GM23248 (cell line): Measurements from ENCODE around the gene RUNX1.

ENCODE experiments used
- EZH2 ChIP-seq: fragments of 200-600 bp; sonication (generic); IDR thresholded peaks from 2 replicates; pipeline ENCODE4 v1.6.1; 2018; ENCODE audit warnings: antibody characterized with exemption, mild to moderate bottlenecking; ENCODE audit not compliant: insufficient read depth, poor library complexity, severe bottlenecking
- EZH2phosphoT487 ChIP-seq: fragments of 200-600 bp; sonication (generic); IDR thresholded peaks from 2 replicates; pipeline ENCODE4 v1.6.1; 2018; ENCODE audit warnings: antibody characterized with exemption, moderate library complexity, mild to moderate bottlenecking, low read depth; ENCODE audit not compliant: insufficient read depth

DNA sequence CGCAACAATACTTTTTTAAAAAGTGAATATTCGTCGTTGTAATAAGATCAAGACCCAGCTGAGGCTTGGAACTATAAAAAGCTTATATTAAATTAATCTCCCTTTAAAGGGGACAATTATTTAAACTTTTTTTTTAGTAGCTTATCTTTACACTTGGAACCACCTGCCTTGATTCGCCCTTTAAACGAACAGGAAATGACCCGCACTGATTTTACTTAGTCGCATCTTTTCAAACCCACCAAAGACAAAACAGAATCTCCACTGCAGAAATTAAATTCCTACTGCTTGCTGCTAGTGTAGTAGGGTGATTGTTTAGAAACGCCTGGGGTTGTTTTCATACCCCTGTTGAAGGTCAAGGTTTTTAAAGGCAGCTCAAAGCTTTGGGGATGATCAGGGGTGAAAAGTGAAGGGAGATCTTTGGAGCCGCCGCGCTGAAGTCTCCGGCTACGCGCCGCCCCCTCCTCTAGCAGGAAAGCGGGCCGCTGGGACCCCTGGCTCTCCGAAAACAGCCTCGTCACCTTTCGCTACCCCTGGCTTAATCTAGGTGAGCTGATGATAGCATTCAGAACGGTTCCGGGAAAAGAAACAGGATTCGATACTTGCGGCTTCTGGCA lies 163.4 kb downstream of the RUNX1 start:
- TF ChIP-seq EZH2 = no peak
- TF ChIP-seq EZH2phosphoT487 = no peak
